GDM1 (cell line): ENCODE results near the gene GLIPR1L1.

Experiments
- DNase-seq: peaks from one replicate; lab custom pipeline; 2025; lab: John Stamatoyannopoulos, UW

Gene GLIPR1L1

DNA sequence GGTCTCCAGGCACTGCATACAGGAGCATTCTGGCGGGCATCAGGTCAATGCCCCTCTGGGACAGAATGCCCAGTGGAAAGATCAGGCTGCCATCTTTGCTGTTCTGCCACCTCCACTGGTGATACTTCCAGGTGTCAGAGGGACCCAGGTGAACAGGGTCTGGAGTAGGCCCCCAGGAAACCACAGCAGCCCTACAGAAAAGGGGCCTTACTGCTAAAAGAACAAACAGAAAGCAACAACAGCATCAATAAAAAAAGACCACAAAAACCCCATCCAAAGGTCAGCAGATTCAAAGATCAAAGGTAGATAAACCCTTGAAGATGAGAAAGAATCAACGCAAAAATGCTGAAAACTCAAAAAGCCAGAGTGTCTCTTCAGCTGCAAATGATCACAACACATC is 15.9 kb downstream of the GLIPR1L1 start:
- DNase-seq = no peak

DNA sequence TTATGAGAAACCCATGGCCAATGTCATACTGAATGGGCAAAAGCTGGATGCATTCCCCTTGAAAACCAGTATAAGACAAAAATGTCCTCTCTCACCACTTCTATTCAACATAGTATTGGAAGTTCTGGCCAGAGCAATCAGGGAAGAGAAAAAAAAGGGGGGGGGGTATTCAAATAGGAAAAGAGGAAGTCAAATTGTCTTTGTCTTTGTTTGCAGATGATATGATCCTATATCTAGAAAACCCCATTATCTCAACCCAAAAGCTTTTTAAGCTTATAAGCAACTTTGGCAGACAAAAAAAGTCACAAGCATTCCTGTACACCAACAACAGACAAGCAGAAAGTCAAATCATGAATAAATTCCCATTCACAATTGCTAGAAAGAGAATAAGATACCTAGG is 19.5 kb downstream of the GLIPR1L1 start:
- no peak for DNase-seq

DNA sequence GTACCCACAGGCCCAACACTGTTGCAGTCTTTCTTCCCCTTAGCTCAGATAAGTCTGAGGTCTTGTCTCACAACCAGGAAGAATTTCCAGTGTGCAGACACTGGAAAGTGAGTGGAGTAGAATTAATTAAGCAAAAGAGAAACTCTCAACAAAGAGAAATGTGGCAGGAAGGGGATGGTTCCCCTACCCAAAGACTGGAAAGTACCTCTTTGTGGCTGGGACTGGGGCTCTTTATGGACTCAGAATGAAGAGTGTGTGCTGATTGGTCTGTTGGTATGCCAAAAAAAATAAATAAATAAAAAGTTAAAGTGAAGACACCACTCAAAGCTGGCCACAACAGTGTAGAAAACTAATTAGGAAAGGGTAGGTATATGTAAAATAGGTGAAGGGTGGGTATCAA is 26.4 kb downstream of the GLIPR1L1 start:
- no peak for DNase-seq

DNA sequence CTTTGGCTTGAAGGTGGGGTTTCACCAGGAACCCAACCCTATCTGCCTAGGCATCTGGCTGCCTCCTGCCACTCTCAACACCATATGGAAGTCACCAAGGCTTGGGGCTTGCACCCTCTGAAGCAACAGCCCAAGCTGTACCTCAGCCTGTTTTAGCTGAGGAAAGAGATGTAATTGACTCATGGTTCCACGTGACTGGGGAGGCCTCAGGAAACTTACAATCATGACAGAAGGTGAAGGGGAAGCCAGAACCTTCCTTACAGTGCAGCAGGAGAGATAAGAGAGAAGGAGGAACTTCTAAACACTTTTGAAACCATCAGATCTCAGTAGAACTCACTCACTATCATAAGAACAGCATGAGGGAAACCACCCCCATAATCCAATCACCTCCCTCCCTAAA is 26.9 kb downstream of the GLIPR1L1 start:
- peak; percentile 2 for DNase-seq

DNA sequence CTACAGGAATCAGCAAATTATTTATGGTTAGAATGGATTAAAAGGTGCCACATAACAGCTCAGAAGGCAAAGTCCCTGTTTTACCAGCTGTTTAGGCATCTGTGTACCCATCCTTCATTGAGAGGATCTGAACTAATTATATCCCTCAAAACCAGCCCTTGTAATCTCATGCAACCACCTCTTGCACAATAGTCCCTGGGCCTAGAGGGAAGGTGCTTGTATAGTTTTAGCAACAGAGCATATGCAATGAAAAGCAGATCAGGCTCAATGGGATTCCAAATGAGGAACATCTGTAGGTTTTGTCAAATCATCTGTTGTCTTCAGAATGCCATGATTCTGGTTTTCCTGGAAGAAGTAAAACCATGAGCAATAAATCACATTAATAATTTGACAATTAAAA is 30.4 kb downstream of the GLIPR1L1 start:
- no peak for DNase-seq

- DNase-seq = no peak
Measured at GRCh38 chr12:75366629-75367028, 32.2 kb downstream of the GLIPR1L1 start.

DNA sequence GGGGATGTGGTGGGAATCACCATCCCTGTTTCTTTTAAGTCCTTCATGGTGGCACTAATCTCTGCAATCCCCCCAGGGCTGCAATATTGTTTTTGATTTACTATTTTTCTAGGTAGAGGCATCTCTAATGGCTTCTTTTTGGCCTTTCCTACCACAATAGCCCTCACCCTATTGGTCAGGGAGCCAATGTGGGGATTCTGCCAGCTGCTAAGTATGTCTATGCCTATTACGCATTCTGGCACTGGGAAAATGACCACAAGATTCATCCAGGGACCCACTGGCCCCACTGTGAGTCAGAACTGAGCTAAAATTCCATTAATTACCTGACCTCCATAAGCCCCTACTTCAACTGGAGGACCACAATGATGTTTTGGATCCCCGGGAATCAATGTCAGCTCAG is 40.5 kb downstream of the GLIPR1L1 start:
- no peak for DNase-seq

- no peak for DNase-seq
Measured at GRCh38 chr12:75378354-75378753, 43.9 kb downstream of the GLIPR1L1 start.

- no peak for DNase-seq
Measured at GRCh38 chr12:75389061-75389460, 54.6 kb downstream of the GLIPR1L1 start.

GRCh38 chr12:75389706-75390105 is 55.2 kb downstream of the GLIPR1L1 start:
- DNase-seq = no peak

DNA sequence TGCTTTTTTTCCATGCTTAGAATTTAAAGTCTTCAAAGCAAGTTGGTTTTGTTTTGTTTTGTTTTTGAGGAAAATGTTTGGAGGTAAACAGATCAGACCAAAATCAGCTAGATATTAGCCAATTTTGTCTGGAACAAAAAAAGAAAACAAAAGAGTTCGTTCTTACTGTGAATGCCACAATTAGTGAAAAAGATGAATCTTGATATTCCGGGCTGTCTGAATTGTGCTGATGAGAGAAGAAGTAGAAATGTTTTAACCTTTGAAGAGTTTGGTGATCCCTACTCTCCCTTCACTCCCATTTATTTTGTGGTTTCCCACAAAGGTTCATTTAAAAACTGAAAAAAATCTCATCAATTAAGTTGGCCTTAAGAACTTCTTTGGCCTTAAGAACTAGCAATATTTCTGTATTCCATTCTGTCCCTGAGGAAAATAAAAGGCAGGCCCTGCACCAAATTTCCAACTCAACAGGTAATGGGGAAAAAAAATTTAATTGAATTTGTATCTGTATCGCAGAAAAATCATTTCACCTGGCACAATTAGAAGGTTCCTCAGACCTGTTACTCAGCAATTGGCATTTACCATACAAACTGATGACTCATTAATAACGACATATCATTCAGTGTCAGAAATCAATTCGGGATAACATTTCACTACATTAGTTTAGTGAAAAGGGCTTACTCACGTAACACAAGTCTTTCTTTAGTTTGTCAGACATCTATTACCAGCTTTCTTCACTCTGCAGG is 55.9 kb downstream of the GLIPR1L1 start:
- no peak for DNase-seq

DNA sequence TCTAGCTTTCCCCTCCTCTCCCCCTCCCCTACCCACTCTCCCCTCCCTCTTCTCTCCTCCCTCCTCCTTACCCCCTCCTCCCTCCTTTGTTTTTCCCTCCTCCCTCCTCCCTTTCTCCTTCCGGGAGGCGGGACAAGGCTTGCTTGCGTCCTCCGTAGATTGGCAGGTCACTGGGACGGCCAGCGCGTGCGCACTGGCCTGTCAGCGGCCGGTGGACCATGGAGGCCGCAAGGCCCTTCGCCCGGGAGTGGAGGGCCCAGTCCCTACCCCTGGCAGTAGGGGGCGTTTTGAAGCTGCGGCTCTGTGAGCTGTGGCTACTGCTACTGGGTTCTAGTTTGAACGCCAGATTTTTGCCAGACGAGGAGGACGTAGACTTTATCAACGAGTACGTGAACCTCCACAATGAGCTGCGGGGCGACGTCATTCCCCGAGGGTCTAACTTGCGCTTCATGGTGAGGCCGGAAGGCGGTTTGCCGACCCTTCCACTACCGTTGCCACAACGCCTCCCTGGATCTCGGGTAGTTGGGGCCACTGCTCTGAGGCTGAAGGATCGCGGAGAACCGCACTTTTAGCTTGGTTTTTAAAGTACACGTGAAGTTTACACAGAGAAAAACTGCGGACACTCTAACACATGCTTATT is 56.5 kb downstream of the GLIPR1L1 start, which contains the start of gene GLIPR1L2:
GLIPR1L2 (plus strand) TSS at position 191 of the 640 bp plus-strand sequence; CDS start at position 219, 28 bp downstream.
- DNase-seq = peak; percentile 94

DNA sequence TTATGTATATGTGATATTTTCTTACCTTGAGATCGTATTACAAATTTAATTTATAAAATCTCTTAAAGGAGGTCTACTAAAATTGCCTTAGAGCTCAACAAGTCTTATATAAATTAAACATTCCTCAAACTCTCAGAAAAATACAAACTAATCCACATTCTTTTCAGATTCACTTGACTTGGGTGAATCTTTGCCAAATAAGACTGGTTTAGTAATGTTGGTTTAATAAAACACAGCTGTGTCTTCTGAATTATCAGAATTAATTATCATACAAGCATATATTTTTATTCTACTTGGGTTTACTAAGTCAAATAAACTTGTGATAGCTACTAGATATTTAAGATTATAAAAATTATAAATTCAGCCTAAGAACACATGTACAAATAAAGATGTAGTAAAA is 69.8 kb downstream of the GLIPR1L1 start:
- DNase-seq = no peak

- no peak for DNase-seq
Measured at GRCh38 chr12:75407683-75408082, 73.2 kb downstream of the GLIPR1L1 start.

DNA sequence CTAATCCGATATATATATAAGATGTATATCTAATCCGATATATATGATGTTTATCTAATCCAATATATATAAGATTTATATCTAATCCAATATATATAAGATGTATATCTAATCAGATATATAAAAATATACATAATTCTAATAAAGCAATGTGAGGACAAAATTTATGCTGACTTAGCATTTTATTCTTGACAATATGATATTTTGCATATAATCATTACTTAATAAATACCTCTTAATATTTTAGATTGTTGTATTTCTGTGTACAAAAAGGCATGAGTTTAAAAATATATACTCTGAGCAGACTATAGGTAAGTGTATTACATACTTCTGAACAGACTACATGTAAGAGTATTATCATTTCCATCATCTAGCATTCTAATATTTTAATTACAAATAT is 75.4 kb downstream of the GLIPR1L1 start:
- no peak for DNase-seq

GRCh38 chr12:75414671-75415070 is 80.2 kb downstream of the GLIPR1L1 start:
- DNase-seq = no peak

DNA sequence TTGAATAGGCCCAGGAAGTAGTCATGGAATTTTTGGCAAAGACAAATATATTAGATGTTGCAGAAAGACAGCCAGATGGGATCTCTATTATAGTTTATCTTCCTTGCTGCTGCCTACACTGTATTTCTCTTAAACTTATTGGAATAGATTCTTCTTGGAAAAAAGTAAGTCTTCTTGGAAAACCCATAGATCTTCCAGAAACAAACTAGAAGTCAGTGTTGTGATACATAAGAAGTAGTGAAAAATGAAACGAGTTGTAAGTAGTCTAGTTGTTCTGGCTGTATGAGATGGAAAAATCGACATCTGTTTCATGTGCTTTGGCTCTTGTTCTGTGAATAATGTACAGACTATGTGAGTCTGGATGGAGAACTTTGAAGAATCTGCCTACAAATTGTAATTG is 85.4 kb downstream of the GLIPR1L1 start:
- DNase-seq = no peak
